COR-L47 (cell line): ENCODE data around the gene FAM200A.
"Not testable (repeated sequence)": the region's sequence is repeated elsewhere in the genome, so short reads cannot be mapped to it uniquely, and the experiment has no call there.

ENCODE experiments used
- DNase-seq: peaks from one replicate; lab custom pipeline; 2025; lab: John Stamatoyannopoulos, UW

FAM200A gene

GRCh38 chr7:99551767-99552463, at the start of gene FAM200A:
TSS of gene FAM200A (minus strand) at chr7:99552114. CDS start at chr7:99548407, 3,707 bp downstream.
- peak; percentile 91 for DNase-seq

GRCh38 chr7:99599836-99600235, 47.9 kb upstream of the FAM200A start:
- no peak for DNase-seq

- no peak for DNase-seq
These were observed 46.0 kb upstream of the FAM200A start, which contains the start of gene TMEM225B for GRCh38 chr7:99597762-99598501. TSS of gene TMEM225B (plus strand) at chr7:99598267. CDS start at chr7:99604389, 6,122 bp downstream.

- DNase-seq = no peak
These were observed 44.6 kb upstream of the FAM200A start for GRCh38 chr7:99596408-99596955.

- no peak for DNase-seq
These were observed 43.2 kb upstream of the FAM200A start for GRCh38 chr7:99594948-99595745.

GRCh38 chr7:99588868-99589267, 37.0 kb upstream of the FAM200A start:
- DNase-seq = no peak

GRCh38 chr7:99580778-99581332, 28.9 kb upstream of the FAM200A start:
- DNase-seq = not testable (repeated sequence)

GRCh38 chr7:99579956-99580777, 28.3 kb upstream of the FAM200A start:
- peak; percentile 41 for DNase-seq

- DNase-seq = no peak
These were observed 27.5 kb upstream of the FAM200A start for GRCh38 chr7:99579281-99579955.

- DNase-seq = no peak
These were observed 24.3 kb upstream of the FAM200A start for GRCh38 chr7:99576251-99576650.

- DNase-seq = no peak
These were observed 21.3 kb upstream of the FAM200A start for GRCh38 chr7:99573257-99573656.

GRCh38 chr7:99571768-99572167, 19.9 kb upstream of the FAM200A start:
- DNase-seq = no peak

- DNase-seq = not testable (repeated sequence)
These were observed 16.9 kb upstream of the FAM200A start for GRCh38 chr7:99568770-99569169.

- no peak for DNase-seq
These were observed 11.7 kb upstream of the FAM200A start for GRCh38 chr7:99563650-99564049.

GRCh38 chr7:99562832-99563231, 10.9 kb upstream of the FAM200A start:
- no peak for DNase-seq

- DNase-seq = no peak
These were observed 10.3 kb upstream of the FAM200A start for GRCh38 chr7:99562114-99562784.

GRCh38 chr7:99561737-99562051, 9.8 kb upstream of the FAM200A start:
- DNase-seq = no peak

- DNase-seq = no peak
These were observed 9.2 kb upstream of the FAM200A start for GRCh38 chr7:99560834-99561736.
